Lung microvascular endothelial cell (primary cell): ENCODE measurements around the gene RUNX2. TPM values are rescaled to one million over a fixed set of nuclear protein-coding genes. Genes with fewer than 3 reads are reported as not detected.

ENCODE experiments used
- DNase-seq, 2 donors: peaks; one replicate each; pipeline versions ENCODE4 v3.0.0 to v3.0.0-alpha.2; 2010; ENCODE audit warnings: low read depth in 2 of 2
- total RNA-seq: library from RNA; depleted of rRNA; stranded (reverse); fragments of >200 nt; gene quantifications from 2 replicates; pipeline ENCODE4 v1.2.1, GENCODE V29; 2014

Gene RUNX2
- total RNA-seq, 1 donor from 2014 or later: not detected

DNA sequence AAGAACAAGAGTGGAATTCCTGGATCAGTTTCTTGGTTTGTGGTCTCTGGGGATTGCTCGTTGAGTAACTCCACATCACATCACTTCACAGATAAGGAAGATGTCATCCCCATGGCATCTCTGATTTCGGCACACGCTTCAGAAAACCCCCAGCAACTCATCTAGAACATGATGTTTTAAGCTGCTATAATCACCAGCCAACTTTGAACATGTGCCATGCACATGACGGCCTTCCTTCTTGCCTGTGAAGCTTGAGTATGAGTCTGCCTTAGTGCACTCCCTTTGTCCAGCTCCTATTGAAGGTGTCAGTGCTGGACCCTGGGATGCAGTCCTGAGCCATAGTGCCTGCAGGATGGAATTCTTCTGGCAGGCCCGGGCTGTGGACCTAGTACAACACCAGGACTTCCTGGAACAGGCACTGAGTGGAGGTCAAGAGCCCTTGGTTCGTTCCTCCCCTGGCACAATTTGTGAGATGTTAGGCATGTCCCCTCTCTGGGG lies 281.1 kb downstream of the RUNX2 start:
- no peak for DNase-seq

GRCh38 chr6:45610374-45610773 lies 282.2 kb downstream of the RUNX2 start:
- DNase-seq: no peak

GRCh38 chr6:45610832-45611231 lies 282.7 kb downstream of the RUNX2 start:
- no peak for DNase-seq

- no peak for DNase-seq
These were observed 283.4 kb downstream of the RUNX2 start for GRCh38 chr6:45611491-45611890.

GRCh38 chr6:45613656-45614055 lies 285.5 kb downstream of the RUNX2 start:
- peak in 1 of 2 donors; percentile 2 for DNase-seq

DNA sequence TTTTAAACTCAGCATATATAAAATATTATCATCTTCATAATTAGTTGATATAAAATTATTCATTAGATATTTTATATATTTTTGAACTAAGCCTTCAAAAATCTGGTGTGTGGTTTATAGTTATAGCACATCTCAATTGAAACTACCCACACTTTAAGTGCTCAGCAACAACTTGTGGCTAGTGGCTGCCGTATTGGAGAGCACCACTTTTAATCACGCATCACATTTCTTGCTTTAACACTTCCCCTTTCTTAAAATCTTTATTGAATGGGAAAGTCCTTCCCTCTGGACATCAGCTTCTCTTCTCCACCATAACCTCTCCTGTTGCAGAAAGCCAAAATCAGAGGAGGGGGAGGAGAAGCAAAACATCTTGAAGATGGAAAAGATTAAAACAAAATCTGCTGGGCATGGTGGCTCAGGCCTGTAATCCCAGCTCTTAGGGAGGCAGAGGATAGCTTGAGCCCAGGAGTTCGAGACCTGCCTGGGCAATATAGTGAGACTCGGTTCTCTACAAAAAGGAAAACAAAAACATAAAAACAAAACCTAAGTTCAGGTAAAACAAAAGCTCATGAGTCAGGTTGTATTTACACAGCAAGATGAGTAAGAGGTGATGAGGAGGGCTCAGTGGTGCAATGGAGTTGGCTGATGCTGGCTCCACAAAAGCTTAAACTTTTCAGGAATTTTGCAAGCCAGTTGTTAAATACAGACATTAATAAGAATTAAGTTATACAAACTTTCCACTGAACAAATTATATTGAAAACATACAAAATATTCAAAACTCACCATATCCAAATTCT lies 286.6 kb downstream of the RUNX2 start:
- DNase-seq: no peak

DNA sequence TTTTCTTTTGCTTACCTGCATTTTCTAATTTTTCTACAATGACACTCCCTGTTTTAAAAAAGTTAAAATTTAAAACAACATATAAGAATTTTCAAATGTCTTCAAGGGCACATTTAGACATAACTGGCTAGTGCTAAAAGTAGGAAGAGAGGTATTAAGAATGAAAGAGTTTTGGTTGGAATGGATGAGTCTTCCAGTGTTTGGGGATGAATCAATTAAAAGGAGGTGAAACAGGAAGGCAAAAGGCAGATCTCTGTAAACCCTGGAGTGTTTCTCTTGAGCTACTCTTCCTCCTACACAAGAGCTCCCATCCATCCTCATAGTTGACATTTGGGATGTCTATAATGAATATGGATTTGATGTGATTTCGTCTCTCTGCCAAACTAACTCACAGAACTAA lies 288.1 kb downstream of the RUNX2 start:
- DNase-seq: no peak

DNA sequence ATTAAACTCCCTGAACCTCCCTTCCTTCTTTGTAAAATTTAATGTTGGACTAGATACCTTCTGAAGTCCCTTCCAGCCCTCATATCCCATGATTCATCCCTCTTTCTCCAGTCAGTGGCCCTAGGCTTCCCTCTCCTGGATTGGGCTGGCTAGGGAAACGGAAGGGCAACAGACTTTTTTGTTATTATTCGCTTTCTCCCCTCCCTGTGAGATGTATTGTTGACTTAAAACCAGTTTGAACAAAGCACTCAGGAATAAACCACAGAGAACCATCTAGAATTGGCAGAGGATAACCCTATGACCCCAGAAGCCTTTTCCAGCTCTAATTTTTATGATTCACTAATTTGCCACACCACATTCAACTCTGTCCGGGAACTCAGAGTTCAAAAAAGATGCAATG lies 289.3 kb downstream of the RUNX2 start:
- peak in 1 of 2 donors; percentile 10 for DNase-seq

DNA sequence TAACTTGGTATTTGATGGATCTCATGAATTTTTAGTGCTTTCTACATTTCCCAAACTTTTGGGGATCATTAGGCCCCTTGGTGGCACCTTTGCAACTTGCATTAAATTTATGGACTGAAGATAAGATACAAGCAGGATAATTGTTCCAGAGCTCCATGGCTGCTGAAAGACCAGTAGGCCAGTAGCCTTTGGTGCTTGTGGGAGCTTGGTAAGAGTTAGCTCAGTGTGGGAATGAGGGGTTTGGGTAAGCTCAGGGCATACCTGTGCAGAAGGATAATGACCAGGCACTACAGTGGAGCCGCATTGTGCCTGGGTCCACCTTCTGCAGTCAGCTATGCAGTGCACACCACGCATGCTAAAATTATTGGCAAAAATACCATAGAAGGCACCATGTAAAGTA lies 290.1 kb downstream of the RUNX2 start:
- no peak for DNase-seq

GRCh38 chr6:45619211-45619760 lies 291.2 kb downstream of the RUNX2 start:
- DNase-seq: no peak

- DNase-seq: peak in 1 of 2 donors; percentile 28
These were observed 291.9 kb downstream of the RUNX2 start for GRCh38 chr6:45619994-45620471.

DNA sequence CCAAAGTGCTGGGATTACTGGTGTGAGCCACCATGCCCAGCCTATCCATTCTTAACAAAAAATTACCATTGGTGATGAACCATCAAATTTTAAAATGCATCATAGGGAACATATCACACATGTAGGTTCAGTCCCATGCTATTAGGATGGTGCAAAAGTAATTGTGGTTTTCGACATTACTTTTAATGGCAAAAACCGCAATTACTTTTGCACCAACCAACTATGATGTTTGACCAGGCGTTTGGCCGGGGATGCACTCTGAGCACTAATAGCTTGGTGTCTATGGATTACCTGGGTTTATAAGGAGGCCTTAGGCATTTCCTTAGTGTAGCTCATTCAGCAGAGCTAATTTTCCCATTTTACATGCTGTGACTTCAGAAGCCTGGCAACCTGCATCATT lies 296.1 kb downstream of the RUNX2 start:
- DNase-seq: no peak

DNA sequence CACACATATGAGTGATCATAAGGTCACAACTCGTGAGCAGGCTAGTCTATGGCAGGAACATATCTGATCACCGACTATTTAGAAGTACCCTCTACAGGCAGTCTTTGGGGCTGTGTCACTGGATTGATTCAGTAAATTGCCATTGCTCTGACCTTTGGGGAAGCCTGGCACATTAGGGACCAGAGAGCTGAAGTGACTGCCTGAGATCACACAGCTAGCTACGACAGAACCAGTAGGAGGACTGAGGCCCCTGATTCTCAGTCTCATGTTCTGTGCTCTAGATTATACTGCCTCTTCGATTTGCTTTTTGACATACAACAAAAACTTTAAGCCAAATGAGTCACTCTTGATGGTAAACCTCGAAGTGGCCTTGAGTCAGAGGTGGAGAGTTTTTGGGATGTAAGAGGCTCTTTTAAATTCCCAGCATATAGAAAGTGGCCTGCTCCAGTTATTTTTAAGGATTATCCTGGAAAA lies 297.1 kb downstream of the RUNX2 start:
- DNase-seq: no peak

GRCh38 chr6:45626087-45626891 lies 298.2 kb downstream of the RUNX2 start:
- DNase-seq: no peak

GRCh38 chr6:45630314-45630713 lies 302.2 kb downstream of the RUNX2 start:
- DNase-seq: no peak

DNA sequence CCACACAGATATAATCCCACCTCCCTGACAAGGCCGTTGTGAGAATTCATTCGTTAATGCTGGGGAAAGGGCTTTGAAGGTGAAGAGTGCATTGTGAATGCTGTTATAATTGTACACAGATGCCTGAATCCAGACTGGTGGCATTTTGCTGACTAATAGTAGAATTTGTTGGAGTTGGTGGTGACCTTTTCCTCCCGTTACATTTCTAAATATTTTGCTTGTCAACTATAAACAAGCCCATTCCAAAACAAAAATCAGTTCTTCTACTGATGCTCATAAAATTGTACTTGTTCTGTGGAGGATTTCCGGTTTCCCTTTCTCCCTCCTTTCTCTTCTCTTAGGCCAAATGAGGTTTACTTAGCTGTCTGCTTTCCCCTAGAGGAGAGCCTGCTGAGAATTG lies 302.7 kb downstream of the RUNX2 start:
- DNase-seq: no peak

- no peak for DNase-seq
These were observed 303.3 kb downstream of the RUNX2 start for GRCh38 chr6:45631396-45631795.

GRCh38 chr6:45633272-45633908 lies 305.3 kb downstream of the RUNX2 start:
- no peak for DNase-seq

DNA sequence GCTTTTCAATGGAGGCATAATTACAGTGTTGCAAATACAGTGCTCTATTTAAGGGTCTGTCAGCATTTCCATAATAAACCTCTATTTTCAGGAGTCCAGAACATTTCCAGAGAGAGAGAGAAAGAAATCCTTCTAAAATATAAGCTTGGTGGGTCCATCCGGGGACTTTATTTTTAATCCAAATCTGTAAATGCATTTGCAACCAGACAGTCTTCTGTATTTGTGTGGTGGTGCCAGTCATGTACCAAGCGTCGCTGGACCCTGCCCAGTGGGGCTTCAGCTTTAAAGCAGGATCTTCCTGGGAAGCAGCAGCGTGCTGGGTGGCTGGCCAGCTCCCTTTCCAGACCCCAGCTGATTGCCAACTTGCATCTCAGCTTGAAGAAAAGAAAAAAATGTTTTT lies 306.1 kb downstream of the RUNX2 start:
- DNase-seq: no peak

DNA sequence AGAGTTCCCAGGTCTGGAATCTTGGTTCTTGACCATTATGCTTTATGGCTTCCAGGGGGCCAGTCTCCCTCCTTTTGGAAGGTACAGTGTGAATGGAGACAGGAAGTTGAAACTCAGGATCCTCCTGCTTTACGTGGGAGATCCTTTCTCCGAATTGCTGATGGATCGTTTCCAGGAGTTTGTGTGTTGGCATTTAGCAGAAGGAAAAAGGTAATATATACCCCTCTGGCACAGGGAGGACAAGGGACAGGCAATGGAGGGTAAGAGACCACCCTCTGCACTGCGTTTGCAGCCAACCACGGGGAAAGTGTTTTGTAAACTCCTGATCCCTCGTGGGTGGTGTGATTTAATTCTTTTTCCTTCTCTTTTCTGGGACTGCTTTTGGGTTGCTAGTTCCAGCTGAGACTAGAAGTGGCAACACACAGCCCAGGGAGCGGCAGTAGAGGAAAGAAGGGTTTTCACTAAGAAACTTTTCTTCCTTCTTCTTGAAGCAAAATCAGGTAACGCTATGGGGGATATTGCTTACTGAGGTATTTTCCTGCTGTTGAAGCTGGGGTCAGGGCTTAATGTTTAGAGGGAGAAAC lies 307.2 kb downstream of the RUNX2 start:
- DNase-seq: no peak

DNA sequence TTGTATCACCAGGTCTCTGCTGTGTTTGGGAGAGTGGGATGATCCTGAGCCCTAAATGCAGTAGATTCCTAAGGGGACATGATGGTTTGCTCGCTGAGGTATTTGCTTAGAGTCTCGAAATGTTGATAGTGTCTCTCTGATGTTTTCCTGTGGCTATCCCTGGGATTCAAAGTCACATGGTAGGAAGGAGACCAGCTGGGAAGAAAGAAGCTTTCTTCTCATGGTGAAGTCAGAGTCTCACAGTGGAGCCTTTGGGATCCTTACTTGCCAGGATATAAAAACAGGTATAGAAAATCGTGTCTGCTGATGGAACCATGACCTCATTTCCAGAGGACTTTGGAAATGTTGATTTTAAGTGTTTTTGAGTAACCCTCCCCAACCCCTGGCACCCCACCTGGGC lies 308.9 kb downstream of the RUNX2 start:
- DNase-seq: no peak
